ENCODE results near the gene WASF2. TPM values are rescaled to one million over a fixed set of nuclear protein-coding genes. Genes with fewer than 3 reads are reported as not detected.

WASF2 gene
- total and polyA plus RNA-seq, 2 of the 13 experiments (the other 11 are each of a cell fraction or from before 2014, with no cell fraction given), result 10.4 to 27.7 TPM

- TF ChIP-seq SMARCC2 (IDR thresholded peaks at IDR 0.05), result no peak
- peak; percentile 55 for TF ChIP-seq SAP130 (CRISPR knock-in tag; IDR thresholded peaks at IDR 0.05; ENCODE audit: low read depth)
- TF ChIP-seq ZNF567 (CRISPR knock-in tag; IDR thresholded peaks at IDR 0.05; ENCODE audit: borderline replicate concordance), result 0 out of 2 replicates have a peak, but pooled peaks have one; percentile 39
- TF ChIP-seq RFXAP (CRISPR knock-in tag; IDR thresholded peaks at IDR 0.05; ENCODE audit: borderline replicate concordance), result peak; percentile 86
- TF ChIP-seq DNMT3B (CRISPR knock-in tag; conservative IDR thresholded peaks at IDR 0.05), result no peak
- peak; percentile 18; the same call in 1 of the 2 replicates for TF ChIP-seq FOXO1 (CRISPR knock-in tag; IDR thresholded peaks at IDR 0.05)
- TF ChIP-seq HNF4G (IDR thresholded peaks at IDR 0.05; ENCODE audit: borderline replicate concordance, low read depth, low read length), result no peak
- TF ChIP-seq HNF4G (CRISPR knock-in tag; IDR thresholded peaks at IDR 0.05; ENCODE audit: borderline replicate concordance, low read depth), result 0 out of 2 replicates have a peak, but pooled peaks have one; percentile 19
- no peak for TF ChIP-seq ZNF550 (CRISPR knock-in tag; IDR thresholded peaks at IDR 0.05; ENCODE audit: borderline replicate concordance)
- TF ChIP-seq SNAPC5 (CRISPR knock-in tag; IDR thresholded peaks at IDR 0.05; ENCODE audit: borderline replicate concordance), result no peak
- peak; percentile 28; the same call in 1 of the 2 replicates for TF ChIP-seq CAMTA2 (CRISPR knock-in tag; IDR thresholded peaks at IDR 0.05; ENCODE audit: borderline replicate concordance)
- TF ChIP-seq ZNF430 (CRISPR knock-in tag; IDR thresholded peaks at IDR 0.05), result 0 out of 2 replicates have a peak, but pooled peaks have one; percentile 62
- TF ChIP-seq ZBTB38 (CRISPR knock-in tag; IDR thresholded peaks at IDR 0.05), result peak; percentile 4; the same call in 1 of the 2 replicates
- no peak for TF ChIP-seq AFF4 (CRISPR knock-in tag; IDR thresholded peaks at IDR 0.05)
- 0 out of 2 replicates have a peak, but pooled peaks have one; percentile 19 for TF ChIP-seq MYC (CRISPR knock-in tag; IDR thresholded peaks at IDR 0.05; ENCODE audit: borderline replicate concordance)
- TF ChIP-seq KDM2A (CRISPR knock-in tag; IDR thresholded peaks at IDR 0.05; ENCODE audit: borderline replicate concordance, low read depth), result peak; percentile 29; the same call in 1 of the 2 replicates
- no peak for TF ChIP-seq MLX (CRISPR knock-in tag; IDR thresholded peaks at IDR 0.05)
- peak; percentile 24; the same call in 1 of the 2 replicates for TF ChIP-seq ZNF275 (CRISPR knock-in tag; IDR thresholded peaks at IDR 0.05; ENCODE audit: borderline replicate concordance)
- no peak for TF ChIP-seq SRSF1 (optimal IDR thresholded peaks at IDR 0.05; ENCODE audit: low read depth, low read length)
- peak; percentile 62; the same call in 1 of the 2 replicates for TF ChIP-seq ARNT2 (CRISPR knock-in tag; IDR thresholded peaks at IDR 0.05; ENCODE audit: low read depth)
- TF ChIP-seq ZNF800 (CRISPR knock-in tag; IDR thresholded peaks at IDR 0.05), result peak; percentile 78; the same call in 1 of the 2 replicates
Observed at GRCh38 chr1:27527890-27528817, 38.2 kb upstream of the WASF2 start (continued).
